ENCODE data around the gene USB1.
"Not testable (repeated sequence)": the region's sequence is repeated elsewhere in the genome, so short reads cannot be mapped to it uniquely, and the experiment has no call there.

The USB1 gene

DNA sequence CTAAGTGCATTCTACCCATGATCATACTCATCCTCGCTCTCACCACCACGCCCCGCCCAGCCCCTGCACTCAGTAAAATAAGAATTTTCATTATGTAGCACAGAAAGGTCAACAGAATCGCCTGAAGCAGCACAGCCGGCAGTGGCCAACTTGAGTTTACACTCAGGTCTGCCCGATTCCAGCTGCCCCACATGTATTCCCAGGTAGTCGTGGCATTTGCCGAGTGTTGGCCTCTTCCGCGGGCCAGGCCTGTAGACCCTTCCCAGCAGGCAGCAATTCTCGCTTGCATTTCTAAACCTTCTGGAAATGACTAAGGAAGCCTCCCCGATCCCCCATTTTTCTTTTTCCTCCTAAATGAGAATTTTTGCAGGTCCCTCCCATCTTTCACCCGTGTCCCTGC, 30.9 kb upstream of the USB1 start:
- no peak for DNase-seq (ENCODE audit: low read depth)

DNA sequence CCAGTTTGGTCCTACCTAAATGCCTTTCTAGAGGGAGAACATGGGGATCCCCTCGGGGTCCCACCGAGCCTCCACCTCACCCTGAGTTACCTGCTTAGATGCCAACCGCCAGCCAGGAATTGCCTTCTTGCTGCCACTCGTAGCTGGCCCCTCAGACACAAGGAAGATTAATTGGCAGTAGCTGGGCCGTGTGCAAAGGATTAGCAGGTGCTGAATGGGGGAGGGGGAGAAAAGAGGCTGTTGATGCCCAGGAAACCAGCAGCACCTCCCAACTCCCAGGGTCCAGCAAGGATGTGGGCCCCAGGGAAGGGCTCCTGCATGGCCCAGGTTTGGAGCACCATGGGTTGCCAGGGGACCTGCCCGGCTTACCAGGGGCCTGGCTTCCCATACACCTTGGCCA, 30.2 kb upstream of the USB1 start, which contains the start of gene CNGB1:
Gene CNGB1, minus strand, starts transcription at position 159 of the 400 bp plus-strand sequence. CDS start 3,842 bp downstream, outside the sequence.
- DNase-seq (ENCODE audit: low read depth) = no peak

DNA sequence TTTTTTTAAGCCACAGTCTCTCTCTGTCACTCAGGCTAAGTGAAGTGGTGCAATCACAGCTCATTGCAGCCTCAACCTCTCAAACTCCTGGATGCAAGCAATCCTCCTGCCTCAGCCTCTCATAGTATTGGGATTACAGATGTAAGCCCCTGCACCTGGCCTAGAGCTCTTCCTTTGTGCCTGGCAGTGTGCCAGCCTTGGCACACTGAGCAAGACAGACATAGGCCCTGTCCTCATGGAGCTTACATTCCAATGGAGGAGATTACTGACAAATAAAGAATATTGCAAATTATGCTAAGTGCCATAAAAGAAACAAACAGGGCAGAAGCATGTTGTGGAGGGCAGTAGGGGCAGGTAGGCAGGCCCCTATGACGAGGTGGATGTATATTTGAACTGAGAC, 29.4 kb upstream of the USB1 start:
- DNase-seq (ENCODE audit: low read depth) = no peak

DNA sequence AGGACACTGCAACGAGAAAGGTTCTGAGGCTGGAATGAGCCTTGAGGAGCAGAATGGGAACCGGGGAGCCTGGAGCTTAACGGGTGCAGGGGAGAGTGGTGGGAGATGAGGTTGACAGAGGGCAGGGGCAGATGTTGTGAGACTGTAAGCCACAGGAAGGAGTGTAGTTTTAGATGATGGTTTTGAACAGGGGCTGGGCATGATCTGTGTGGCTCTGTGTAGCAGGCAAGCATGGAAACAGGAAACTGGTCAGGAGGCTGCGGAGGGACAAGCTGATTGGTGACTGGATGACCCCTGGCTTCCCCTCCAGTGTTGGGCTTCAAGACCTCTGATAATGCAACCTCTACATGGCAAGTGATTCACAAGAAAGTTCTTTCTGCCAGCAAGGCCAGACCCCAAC, 28.9 kb upstream of the USB1 start:
- no peak for DNase-seq (ENCODE audit: low read depth)

DNA sequence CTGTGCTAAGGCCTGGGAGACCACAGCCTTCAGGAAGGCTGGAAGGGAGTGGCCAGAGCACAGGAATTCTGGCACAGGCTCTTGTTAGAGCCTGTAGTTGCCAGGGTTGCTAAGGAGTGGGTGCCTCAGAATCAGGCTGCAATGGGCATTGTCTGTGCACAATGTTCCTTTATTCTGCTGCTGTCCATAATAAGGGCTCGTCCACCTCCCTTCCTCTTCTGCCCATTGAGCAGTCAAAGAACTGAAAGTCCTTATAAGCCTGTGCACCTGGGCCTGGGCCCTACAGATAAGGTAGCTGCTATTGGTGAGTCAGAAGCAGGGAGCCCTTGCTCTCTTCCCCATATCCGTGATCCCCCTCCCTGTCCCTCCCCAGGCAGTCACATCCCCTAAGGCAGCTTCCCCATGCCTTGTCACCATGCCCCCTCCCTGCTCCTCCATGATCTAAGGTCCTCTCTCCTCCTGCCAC, 24.8 kb upstream of the USB1 start:
- no peak for DNase-seq (ENCODE audit: low read depth)

DNA sequence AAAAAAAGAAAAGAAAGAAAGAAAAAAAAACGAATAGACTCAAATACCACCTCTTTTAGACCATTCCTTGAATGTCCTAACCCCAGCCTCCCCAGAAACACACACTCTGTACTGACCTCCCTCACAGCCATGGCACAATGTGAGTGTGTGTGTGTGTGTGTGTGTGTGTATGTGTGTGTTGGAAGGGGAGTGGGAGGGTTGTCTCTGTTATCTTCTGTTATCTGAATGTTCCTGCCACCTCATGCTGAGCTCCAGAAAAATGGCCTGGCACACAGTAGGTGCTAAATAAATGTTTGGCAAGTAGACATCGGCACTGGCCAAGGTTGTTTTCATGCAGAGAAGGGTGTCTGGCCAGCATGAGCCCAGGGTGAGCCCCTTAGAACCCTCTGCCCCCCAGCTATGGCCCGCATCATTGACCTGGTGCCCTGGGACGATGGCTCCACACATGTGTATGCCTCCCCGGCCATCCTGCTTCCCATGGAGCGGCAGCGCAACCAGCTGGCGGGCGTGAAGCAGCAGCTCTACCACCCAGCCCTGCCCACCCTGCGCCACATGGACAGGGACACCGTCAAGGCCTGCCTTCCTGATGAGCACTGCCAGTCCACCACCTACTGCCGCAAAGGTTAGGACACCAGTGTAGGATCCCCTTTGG, 23.7 kb upstream of the USB1 start:
- DNase-seq (ENCODE audit: low read depth) = no peak

DNA sequence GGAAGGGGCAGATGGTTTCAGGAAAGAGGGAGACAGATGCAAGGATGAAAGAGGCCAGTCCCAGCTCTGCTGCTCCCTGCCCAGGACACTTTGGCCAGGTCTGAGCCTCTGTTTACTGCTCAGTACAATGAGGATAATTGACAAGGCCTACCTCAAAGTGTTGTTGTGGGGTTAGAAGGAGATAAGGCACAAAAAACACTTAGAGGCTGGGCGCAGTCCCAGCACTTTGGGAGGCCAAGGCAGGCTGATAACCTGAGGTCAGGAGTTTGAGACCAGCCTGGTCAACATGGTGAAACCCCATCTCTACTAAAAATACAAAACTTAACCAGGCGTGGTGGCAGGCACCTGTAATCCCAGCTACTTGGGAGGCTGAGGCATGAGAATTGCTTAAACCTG, 23.1 kb upstream of the USB1 start:
- DNase-seq (ENCODE audit: low read depth) = not testable (repeated sequence)

DNA sequence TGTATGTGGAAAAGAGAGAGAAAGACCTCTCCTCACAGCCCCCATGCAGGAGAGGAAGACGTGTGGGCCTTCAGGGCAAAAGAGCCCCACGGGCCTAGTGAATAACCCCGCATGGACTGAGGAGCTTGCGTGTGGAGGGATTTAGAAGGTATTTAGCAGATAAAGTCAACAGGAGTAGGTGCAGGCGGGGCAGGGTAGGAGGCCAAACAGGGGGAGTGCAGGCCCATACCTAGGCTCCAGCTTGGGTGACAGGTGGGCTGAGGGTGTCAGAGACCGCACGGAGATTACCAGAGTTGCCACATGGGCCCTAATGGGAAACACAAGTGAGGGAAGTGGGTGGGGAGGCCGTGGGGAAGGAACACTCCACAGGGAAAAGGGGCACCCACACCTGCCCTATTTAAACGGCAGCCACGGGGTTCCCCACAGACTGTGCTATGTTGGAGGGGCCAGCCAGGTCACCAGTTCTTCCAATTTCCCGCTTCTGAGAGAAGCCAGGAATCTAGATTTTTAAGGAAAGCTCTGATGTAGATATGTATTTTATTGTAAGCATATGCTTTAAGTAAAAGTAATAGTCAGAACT, 22.1 kb upstream of the USB1 start:
- no peak for DNase-seq (ENCODE audit: low read depth)

- DNase-seq (ENCODE audit: low read depth) = no peak
These were observed 19.6 kb upstream of the USB1 start for GRCh38 chr16:57981636-57982035.

- no peak for DNase-seq (ENCODE audit: low read depth)
These were observed 18.8 kb upstream of the USB1 start for GRCh38 chr16:57982385-57982784.

DNA sequence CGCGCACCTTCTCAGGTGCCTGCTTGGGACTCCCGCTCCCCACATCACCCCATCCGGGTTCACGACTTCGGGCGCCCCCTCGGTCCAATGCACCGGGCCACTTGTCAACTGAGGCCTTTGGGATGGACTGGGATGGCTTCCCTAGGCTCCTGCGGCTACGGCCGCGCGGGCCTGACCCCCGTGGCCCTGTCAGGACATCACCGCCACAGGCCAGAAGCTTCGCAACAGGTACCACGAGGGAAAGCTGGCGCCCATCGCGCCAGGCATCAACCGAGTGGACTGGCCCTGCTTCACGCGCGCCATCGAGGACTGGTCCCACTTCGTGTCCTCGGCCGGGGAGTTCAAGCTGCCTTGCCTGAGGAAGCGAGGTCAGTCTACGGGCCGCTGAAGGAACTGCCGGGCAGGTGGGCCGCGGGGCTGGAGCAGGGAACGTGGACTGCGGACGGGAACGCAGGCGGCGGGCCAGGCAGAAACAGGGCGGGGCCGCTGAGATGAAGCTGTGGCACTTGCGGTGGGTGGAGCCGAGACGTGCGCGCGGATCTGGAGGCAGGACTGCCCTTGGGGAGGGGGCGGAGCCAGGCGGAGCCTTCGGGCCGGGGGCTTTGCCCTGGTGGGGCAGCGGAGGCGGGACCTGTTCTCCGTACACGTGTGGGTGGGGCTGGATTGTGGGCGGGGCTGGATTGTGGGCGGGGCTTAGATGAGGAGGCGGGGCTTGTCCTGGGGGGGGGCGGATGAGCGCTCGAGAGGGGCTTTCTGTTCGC, 16.6 kb upstream of the USB1 start:
- peak; percentile 72 for DNase-seq (ENCODE audit: low read depth)

- no peak for DNase-seq (ENCODE audit: low read depth)
These were observed 15.7 kb upstream of the USB1 start for GRCh38 chr16:57985204-57986181.

- DNase-seq (ENCODE audit: low read depth) = no peak
These were observed 15.0 kb upstream of the USB1 start for GRCh38 chr16:57986196-57986595.

- DNase-seq (ENCODE audit: low read depth) = no peak
These were observed 13.6 kb upstream of the USB1 start for GRCh38 chr16:57987441-57988177.

- DNase-seq (ENCODE audit: low read depth) = no peak
These were observed 12.3 kb upstream of the USB1 start for GRCh38 chr16:57988929-57989328.

GRCh38 chr16:57991551-57992059, 9.6 kb upstream of the USB1 start:
- no peak for DNase-seq (ENCODE audit: low read depth)

- DNase-seq (ENCODE audit: low read depth) = no peak
These were observed 9.1 kb upstream of the USB1 start for GRCh38 chr16:57992084-57992483.

- no peak for DNase-seq (ENCODE audit: low read depth)
These were observed 7.8 kb upstream of the USB1 start for GRCh38 chr16:57993438-57993837.

DNA sequence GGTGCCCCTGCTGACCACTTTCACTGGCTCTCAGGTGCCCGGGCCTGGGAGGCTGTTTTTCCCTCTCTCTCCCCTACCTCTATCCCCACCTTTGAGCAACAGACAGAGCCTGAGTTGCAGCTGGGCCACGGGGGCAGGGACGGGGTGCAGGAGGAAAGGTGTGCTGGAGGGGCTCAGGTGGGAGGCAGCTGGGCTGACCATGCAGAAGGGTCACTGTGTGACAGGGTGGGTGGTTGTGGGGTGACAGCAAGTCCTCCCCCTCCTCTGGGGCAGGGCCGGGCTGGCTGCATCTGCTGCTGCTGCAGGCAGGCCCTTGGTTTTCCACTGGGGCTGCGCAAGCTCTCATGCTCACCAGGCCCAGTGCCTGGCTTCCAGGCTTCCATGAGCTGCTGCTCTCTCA, 7.3 kb upstream of the USB1 start:
- no peak for DNase-seq (ENCODE audit: low read depth)

DNA sequence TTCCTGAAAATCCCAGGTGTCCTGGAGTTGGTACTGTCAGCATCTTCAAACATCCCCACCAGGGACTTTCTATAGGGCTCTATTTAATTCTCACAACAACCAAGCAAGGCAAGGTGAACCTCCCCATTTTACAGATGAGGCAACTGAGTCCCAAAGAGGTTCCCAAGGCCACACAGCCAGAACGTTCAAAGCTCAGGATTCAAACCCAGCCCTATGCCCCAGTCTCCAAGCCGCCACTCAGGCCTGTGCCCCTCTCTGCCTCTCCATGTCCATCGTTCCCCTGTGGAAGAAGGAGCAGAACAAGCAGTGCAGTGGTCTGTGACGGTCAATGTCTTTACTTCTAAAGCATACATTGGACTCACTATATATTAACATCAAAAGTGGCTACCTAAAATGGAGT, 6.8 kb upstream of the USB1 start:
- no peak for DNase-seq (ENCODE audit: low read depth)

DNA sequence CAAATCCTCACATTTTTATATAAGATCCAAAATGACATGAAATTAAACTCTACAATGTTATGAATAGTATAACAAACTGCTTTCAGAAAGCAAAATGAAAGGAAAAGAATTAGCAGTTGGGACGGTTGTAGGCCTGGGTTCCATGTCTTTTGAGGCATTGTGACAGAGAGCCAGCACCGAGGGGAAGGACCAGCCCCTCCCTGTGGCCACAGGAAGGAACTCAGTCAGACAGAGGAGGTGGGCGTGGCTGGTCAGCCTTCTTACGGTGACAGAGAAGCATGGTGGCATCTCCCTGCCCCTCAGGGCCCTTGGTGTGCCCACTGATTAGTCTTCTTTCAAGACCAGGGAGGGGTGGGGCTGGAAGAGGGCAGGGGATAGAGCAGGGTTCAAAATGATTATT, 6.4 kb upstream of the USB1 start:
- no peak for DNase-seq (ENCODE audit: low read depth)

All from stimulated activated CD8-positive, alpha-beta memory T cell treated with anti-CD3 and anti-CD28 coated beads, Interleukin-15, amount 100 ng/mL, for 24 hours (primary cell).